Stimulated activated CD4-positive, alpha-beta T cell treated with anti-CD3 and anti-CD28 coated beads, Interleukin-1b, Interleukin-23, amount 100 ng/mL, for 1 hour (primary cell): ENCODE measurements around the gene PLXDC1.

ENCODE experiments used
- DNase-seq, 2 donors: peaks; one replicate each; pipeline ENCODE4 v3.0.0-alpha.2; 2020; ENCODE audit warnings: low read depth in 2 of 2

The PLXDC1 gene

DNA sequence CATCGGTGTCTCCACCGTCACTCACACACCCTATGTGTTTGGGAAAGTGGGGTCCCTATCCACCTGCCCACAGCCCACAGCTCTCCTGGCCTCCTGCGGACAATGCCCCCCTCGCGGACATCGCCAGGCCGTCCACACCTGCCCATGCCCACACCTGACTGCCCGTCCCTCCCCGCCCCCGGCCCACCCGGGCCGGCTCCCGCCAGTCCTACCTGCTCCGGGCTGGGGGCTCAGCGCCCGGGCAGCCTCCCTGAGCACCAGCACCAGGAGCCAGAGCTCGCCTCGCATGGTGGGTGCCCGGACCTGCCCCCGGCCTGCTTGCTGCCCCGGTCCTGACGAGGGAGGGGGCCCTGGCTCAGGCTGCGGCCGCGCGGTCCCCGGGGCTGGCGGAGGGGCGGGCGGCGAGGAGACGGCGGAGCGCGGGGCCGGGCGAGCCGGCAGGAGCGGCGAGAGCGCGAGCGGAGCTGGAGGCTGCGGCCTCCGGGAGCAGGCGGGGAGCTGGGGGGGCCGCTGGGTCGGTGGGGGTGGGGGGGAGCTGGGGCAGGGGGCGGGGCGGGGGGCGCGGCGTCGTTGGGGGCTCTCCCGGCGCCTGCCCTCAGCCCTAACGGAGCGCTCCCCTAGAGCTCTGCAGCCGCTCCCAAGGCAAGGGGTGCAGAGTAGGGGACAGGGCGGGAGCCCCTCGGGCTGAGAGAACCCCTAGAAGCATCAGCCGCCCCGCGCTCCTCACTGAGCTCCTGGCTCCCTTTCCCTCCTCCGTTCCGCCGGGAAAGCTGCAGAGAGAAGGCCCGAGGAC, at the start of gene PLXDC1:
Gene PLXDC1, minus strand, starts transcription at position 488 of the 793 bp plus-strand sequence. Its CDS starts 200 bp downstream, at position 288.
- DNase-seq, result no peak

DNA sequence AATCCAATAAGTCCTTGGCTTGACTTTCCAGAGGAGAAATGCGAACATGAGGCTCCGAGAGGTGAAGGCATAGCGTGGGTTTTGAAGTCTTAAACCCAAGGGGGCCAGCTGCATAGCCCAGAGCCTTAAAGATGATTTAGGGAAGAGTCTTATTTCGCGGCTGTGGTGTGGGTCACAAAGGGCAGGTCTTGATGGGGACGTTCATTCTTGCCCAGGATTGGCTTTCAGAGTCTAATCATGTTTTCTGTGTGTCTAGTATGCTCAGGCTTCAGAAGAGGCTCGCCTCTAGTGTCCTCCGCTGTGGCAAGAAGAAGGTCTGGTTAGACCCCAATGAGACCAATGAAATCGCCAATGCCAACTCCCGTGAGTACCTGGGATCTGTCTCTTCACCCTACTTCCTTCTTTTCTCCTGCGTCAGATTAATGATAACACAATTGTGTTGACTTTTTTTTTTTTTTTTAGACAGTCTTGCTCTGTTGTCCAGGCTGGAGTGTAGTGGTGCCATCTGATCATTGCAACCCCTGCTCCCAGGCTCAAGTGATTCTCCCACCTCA, 49.6 kb upstream of the PLXDC1 start:
- DNase-seq, result no peak

DNA sequence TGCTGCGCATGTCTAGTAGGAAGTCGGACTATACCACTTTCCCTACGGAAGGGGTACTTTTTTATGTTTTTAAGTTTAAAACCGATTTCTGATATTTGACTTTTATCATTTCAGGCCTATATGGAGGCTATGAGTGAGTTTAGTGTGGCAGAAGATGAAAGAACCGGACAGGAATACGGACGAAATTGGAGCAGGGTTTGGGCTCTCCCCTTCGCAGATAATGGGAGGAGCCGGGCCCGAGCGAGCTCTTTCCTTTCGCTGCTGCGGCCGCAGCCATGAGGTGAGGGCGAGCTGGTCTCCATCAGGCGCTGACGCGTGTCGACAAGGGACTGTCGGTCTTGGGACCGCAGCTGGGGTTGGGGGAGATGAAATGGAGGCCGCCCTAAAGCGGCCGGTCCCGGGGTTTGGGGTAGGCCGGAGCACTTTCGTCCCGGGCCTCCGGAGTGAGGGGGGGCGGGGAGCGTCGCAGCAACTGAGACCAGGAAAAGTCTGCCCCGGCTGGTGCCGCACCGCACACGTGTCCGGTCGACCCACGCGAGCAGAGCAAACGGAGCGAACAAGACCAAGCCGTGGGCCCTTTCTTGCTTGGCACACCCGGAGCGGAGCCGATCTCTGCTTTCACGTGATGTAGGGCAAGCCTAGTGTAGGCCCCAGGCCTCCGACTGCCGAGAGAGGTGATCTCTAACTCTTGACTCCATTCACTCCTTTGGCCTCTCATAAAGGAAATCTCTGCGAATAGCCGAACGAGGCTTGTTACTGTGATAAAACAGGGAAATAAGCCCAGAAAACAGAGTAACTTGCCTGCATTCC, 48.8 kb upstream of the PLXDC1 start, which contains the start of gene RPL19:
Gene RPL19, plus strand, starts transcription at position 214 of the 810 bp plus-strand sequence. Its CDS starts 62 bp downstream, at position 276.
- DNase-seq, result peak; percentile 51 to 57

DNA sequence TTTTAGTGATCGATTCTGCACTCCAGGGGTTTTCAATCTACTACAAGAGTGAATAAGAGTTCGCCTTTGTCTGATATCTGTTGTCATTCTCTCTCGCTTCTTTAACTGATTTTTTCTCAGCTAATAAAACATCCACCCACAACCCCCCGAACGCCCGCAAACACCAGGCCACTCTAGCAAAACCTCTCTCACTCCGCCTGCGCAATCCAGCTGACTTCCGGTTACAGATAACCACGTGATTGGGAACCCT, 48.3 kb upstream of the PLXDC1 start:
- DNase-seq, result peak; percentile 67 to 72

DNA sequence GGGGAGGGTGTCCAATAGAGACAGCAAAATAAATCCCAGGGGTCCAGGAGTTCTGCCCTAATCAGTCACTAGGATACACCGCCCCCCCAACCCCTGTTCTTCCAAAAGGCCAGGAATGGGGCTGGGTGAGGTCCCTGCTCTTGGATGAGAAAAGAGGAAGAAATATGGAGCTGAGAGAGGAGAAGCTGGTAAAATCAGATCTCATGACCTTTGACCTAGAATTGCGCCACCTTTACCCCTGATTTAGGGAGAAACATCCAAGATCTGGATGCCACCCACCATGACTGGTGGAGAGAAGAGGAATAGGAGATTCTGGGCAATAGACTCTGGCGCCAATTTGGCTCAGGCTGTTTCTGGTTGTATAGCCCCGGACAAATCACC, 46.7 kb upstream of the PLXDC1 start:
- DNase-seq, result no peak

DNA sequence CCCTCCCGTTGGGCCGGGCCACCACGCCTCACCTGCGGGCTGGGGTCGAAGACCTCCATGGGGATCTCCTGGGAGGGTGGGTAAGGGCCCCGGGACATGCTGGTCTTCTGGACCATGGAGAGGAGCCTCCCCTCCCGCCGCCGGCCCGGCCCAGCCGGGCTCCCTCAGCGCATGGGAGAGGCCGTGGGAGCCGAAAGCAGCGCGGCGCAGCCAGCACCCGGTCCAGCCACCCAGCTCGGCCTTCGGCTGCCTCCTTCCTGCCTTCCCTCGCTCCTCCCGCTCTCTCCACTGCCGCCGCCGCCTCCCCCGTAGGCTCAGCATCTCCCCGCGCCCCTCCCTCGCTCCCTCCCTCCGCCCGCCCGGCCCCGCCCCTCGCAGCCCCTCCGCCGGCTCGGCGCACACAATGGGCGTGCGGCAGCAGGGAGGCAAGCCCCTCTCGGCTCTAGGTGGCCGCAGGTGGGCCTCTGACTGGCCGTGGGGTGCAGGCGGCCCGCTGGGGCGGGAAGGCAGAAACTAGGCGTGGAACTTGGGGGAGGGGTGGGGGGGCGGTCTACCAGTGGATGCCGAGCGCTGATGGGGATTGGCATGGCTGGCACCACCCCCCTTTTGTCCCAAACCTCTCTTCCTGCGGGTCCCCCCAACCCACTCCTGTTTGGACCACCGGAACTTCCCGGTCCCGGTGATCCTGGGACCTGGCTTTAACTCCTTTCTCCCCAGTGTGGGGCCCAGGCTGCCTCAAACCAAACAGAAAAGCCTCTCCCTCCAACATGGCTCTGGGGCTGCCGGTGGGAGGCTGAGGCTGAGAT, 46.1 kb upstream of the PLXDC1 start, which contains the start of gene CACNB1:
Gene CACNB1, minus strand, starts transcription at position 290 of the 806 bp plus-strand sequence. Its CDS starts 174 bp downstream, at position 116.
- DNase-seq, result peak; percentile 23 to 48

DNA sequence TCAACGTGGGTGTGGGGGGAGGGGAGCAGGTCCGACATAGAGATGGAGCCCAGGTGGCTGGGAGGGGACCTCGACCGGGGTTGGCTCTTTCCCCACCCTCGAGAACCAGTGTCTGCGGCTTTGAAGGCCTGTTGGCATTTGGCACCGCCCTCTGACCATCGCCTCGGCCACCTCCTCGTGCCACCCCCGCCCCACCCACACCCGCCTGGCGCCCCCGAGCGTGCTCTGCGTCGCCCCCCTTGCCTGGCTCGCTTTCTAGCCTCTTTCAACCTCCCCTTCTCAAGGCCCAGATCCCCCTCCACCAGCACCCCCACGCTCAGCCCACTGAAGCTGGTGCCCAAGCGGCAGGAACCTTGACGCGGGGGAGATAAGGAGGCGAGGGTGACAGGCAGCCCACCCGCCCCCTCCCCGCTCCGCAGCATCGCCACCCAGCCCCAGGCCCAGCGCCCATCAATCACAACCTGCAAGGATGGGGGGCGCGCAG, 45.4 kb upstream of the PLXDC1 start:
- DNase-seq, result no peak

DNA sequence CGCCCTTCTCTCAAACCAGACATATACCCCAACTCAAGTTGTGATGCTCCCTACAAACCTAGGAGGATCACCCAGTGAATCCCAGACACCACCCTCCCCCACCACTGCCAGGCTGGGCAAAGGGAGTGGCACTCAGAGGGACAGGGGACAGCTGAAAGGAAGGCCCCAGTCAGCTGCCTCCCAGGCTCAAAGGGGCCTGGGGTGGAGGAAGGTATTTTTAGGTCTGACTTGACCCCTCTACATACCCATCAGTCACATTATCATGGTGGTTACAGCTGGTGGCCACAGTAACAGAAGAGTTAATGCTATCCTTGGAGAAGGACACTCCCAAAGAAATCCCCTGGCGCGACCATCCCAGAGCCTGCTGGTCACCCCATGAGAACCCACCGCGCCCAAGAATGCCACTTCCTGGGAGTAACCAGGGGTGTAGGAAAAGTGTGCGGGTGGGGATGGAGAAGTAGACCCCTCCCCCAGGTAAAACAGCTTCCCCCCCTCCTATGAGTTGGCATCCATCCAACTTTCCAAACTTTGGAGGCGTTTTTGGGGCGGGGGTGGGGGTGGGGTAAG, 44.9 kb upstream of the PLXDC1 start:
- no peak for DNase-seq

DNA sequence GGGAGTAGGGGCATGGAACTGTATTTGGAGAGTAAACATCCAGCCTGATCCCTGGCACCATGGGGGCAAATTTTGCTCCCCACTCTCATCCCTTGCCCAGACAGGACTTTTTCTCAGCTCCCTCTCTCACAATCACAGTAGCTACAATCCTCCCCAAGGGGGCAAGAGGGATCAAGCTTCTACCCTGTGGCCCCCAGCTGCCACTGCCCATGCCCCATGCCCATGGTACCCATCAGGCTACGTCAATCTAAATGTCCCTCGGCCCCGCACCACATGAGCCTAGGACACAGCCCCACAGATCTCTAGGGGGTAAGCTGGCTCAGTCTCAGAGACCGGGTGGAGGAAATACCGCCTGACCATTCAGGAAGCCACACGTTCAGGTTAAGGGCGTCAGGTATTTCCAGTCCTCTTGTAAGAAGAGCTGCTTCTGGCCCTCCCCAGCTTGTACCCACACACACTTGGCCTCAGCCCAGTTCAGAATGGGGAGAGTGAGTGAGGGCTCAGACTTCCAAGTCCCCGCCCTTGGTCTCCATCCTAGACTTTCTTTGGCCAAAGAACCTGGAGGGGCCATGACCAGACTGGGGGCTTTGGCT, 44.2 kb upstream of the PLXDC1 start:
- DNase-seq, result no peak

DNA sequence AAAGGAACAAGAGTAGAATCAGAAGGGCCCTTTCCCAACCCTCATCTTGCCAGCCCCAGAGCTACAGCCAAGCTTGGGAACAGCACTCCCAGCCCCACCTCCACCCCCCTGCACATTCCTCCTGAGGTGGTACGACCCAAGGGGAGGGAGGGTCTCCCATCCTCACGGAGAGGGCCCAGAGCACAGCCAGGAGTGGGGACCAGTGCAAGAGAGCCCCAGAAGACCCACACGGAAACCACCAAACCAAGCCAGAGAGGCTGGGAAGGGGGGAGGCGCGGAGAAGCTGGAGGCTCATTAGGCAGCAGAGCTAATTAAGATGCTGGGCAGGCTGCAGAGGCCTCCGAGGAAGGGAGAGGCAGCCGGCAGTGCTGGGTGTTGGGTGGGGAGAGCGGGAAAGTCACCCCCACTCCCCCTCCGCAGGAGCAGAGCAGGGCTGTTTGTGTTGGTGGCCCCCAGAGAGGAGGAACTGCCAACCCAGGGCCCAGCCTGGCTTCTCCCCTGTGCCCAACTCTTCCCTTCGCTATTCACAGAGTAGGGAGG, 43.6 kb upstream of the PLXDC1 start:
- no peak for DNase-seq

DNA sequence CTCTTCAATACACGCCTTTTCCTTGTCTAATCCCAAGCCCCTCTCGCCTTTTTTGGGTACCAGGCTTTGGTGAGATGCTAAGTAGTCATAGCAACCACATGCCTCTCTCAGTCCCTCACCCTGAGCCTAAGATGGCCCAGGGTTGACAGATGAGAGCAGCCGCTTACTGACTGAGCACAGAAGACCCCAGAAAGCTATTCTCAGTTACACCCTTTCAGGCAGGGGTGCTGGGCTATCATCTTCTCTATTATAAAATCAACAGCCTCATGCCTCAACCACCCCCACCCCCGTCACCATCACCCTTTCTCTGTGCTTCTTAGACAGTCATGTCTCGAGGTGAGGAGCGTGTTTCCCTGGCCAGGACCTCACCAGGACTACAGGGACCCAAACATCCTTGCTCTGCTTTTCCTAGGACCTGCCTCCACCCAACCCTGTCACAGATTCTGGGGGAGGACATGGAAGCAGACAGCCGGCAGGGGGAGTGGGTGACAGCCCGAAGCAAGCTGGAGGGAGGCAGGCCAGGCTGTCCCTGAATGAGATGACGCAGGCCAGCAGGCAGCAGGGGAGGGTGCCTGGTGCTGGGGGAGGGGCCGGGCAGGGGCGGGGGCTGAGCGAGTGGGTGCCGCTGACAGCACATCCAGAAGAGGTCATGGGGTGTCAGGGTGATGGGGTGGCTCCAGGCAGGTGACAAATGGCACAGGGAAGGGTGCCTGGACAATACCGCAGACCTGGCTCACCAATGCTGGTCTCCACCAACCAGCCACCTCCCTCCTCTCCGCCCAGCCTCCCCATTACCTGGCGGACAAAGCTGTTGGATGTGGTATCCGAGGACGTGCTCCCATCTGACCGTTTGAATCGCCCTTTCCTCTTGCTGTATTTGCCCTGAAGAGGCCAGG, 42.9 kb upstream of the PLXDC1 start:
- no peak for DNase-seq

DNA sequence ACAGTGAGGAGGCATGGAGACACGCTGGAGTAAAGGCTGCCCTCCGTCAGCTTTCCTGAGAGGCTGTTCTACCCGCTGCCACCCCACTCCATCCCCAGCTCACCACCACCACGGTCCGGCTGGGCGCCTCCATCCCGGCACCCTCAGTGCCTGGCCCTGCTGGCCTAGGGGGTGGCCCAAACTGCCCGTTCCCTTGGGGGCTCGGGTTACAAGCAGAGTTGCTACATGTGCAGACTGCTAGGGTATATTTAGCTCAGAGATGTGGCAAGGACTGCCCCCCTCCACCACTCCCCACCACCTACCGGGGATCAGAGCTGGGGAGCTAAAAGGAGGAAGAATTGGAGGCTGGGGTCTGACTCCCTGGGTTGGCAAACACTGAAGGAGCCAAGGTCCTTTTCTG, 41.9 kb upstream of the PLXDC1 start:
- no peak for DNase-seq

DNA sequence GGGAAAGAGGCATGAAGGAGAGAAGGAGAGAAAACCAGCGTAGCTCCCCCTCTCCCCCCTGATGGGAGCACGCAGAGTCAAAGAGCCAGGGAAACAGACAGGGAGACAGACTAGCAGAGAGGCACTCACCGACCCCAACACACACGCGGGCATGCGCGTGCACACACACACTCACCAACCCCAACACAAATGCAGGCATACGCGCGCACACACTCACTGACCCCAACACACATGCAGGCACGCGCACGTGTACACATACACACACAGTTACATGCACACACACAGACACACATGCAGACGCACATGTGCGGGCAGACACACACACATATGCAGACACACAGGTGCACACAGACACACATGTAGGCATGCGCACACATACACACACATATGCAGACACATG, 41.5 kb upstream of the PLXDC1 start:
- DNase-seq, result no peak

DNA sequence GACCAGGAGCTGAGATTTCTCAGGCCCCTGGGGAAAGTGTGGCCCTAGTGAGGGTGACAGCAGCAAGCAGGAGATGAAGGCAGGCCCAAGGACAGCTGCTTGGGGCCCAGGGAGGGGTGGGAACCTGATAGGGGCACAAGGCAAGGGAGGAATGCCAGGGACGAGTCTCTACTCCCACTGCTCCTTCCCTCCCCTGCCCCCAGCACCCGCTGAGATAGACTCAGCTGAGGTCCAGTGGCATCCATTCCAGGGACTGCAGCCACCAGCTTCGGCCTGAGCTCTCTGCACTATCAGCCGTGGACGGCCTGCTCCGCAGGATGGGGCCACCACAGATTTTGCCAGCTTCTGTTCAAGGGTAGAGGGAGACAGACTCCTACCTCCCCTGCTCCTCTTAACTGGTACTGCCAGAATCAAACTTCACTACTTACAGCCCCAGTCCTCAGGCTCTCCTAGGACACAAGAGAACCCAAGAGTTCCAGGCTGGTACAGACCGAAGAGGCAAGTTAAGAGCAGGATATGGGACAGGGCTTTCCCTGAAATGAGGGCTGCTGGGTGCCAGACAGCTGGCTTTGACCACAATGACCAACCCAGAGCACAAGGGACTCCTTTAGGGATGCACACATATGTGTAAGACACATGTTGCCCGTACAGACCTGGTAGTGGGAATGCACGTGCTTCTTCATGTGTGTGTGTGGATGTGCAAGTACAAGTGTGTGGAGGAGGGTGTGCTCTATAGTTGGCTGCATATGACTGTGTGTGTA, 40.5 kb upstream of the PLXDC1 start:
- no peak for DNase-seq

DNA sequence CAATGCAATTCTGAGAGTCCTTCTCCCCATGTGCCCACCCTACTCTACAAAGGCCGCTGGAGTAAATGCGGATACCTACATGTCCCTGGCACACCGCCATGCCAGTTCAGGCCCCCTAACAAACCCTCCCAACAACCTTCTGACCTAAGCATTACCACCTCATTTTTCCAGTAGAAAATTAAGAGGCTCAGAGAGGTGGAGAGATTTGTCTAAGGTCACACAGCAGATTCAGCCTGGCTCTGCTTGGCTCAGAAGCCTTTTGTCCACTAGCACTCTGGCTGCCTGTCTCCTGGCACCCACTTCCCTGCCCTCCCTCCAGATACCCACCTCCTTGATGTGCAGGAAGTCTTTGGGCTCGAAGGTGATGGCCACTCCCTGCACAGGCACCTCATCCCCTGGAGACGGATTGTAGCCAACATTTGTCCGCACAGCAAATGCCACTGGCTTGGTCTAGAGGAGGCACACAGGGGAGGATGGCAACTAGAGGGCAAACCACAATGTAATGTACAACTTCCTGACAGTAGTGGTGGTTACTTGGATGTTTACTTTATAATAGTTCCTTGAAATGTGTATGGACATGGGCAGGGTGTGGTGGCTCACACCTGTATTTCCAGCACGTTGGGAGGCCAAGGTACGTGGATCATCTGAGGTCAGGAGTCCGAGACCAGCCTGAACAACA, 35.9 kb upstream of the PLXDC1 start:
- no peak for DNase-seq

DNA sequence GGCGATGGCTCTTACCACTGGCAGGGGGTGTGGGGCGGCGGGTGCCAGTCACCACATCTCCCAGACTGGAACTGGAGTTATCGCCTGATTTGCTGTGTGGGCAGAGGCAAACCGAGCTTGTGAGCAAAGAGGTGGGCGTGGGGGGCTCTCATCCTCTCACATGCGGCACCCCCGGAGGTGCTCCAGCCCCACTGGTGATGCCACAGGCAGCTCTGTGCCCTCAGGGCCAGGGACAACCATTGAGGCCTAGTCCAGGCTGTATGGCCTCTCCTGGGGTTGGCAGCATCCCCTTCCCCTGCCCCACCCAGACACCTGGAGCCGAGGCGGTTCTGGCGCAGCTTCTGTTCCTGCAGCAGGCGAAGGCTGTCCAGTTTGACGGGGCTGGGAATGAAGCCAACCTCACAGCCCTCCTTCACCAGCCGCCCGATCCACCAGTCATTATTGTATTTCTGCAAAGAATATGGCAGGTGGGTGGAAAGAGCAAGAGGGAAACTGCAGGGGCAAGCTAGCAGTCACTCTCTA, 35.1 kb upstream of the PLXDC1 start:
- DNase-seq, result no peak

DNA sequence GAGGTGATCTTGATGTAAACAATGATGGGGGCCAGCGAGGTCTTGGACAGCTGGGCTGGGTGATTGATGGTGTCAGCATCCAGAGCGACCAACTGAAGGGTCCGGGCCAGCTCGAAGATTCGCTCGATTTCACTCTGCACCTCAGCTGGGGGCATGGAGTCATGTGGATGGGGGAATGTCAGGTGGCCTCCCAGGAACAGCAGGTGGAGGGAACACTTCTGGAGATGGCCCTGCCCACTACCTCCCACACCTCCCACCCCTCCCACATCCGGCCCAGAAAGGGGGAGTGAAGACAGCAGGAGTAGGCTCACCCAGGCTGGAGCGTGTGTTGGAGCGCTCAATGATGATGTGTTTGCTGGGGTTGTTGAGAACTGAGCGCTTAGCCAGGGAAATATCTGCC, 32.3 kb upstream of the PLXDC1 start:
- no peak for DNase-seq

DNA sequence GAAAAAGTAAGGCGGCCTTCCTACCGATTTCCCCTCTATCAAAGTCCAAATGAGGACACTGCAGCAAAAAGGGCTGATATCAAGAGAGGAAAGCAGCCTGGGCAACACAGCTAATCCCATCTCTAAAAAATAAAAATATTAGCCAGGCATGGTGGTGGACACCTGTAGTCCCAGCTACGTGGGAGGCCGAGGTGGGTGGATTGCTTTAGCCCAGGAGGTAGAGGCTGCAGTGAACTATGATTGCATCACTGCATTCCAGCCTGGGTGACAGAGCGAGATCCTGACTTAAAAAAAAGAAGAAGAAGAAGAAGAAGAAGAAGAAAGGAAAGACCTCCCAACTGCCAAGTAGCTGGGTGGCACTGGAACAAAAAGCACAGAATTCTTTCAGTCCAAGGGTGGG, 31.6 kb upstream of the PLXDC1 start:
- DNase-seq, result no peak
